Stimulated activated CD8-positive, alpha-beta memory T cell treated with anti-CD3 and anti-CD28 coated beads, Interleukin-2, amount 100 ng/mL, for 48 hours (primary cell): ENCODE results near the gene TTC19.
"Not testable (repeated sequence)": the region's sequence is repeated elsewhere in the genome, so short reads cannot be mapped to it uniquely, and the experiment has no call there.

Experiments
- DNase-seq, 2 donors: peaks; one replicate each; pipeline ENCODE4 v3.0.0-alpha.2; 2020; ENCODE audit warnings: low read depth in 2 of 2

Gene TTC19

DNA sequence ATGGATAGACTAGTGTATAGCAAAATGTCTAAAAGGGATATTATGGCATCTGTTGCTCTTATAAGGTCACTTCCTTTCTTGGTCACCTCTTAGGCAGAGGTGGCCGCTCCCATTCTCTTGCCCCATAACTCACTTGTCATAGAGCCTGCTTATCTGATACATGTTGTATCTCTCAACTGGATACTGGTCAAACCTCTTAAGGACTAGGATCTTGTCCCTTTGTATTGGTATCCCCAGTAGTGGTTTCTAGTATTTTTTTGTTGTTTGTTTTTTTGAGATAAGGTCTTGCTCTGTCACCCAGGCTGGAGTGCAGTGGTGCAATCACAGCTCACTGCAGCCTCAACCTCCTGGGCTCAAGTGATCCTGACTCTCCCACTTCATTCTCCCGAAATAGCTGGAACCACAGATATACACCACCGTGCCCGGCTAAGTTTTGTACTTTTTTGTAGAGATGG lies 27.1 kb upstream of the TTC19 start:
- DNase-seq, result no peak

DNA sequence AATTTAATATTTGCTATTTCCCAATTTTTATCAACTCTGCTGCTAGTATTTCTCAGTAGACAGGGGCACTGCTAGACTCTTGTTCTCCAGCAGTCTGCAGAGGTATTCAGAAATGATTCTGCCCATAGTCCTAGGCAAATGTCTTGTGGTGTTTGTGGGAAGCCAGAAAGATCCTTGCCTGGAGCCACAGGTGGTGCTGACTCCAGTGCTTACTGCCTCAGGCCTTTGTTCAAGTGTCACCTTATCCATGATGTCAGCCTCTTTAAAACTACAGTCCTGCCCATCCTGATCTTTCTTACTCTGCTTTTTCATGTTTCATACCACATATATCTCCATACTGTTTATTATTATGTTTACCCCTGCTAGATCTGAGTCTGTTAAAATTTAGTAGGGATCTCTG lies 26.6 kb upstream of the TTC19 start:
- DNase-seq, result no peak

DNA sequence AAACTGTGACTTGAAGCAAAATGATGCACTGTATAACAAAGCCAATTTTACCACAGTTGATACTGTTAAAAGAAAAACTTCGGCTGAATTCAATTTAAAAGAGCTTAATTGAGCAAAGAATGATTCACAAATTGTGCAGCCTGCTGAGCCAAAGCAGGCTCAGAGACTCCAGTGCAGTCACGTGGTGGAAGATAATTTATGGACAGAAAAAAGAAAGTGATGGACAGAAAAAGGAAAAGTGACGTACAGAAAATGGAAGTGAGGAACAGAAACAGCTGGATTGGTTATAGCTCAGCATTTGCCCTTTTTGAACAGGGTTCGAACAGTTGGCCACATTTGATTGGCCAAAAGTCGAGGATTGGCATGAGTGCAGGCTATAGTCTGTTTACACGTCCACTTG lies 25.8 kb upstream of the TTC19 start:
- no peak for DNase-seq

DNA sequence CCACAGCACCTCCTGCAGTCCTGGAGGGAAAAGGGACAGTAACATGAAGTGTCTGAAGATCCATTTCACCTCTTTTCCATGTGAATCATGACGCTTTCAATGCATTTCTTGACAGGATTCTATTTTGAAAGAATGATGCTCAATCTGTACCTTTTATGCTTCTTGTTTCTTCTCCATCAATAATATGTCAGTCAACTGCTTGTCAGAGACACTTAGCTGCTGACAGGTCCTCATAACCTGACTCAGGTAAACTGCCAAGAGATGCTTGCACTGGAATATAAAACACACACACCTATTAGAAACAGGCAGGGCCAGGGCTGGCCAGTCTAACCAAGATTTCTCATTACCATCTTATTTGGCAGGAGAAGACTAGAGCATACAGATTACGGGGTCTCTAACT lies 21.7 kb upstream of the TTC19 start:
- DNase-seq, result no peak

DNA sequence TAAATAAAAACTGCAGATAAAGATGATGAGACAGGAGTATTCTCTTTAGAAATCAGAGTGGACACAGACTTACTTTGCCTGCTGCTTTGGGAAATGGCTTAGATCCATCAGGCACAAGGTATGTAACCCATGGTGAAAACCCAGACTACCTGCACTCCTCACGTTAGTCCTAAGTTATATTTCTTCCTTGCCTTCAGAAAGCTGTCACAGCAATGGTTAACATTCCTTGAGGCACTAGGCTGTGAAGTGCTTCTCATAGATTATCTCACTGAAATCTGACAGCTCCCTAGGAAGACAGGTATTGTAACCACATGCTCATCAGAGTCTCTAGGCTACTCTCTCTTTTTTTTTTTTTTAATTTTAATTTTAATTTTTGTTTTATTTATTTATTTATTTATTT lies 21.0 kb upstream of the TTC19 start:
- no peak for DNase-seq

DNA sequence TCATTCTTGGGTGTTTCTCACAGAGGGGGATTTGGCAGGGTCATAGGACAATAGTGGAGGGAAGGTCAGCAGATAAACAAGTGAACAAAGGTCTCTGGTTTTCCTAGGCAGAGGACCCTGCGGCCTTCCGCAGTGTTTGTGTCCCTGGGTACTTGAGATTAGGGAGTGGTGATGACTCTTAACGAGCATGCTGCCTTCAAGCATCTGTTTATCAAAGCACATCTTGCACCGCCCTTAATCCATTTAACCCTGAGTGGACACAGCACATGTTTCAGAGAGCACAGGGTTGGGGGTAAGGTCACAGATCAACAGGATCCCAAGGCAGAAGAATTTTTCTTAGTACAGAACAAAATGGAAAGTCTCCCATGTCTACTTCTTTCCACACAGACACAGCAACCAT lies 20.6 kb upstream of the TTC19 start:
- not testable (repeated sequence) for DNase-seq

DNA sequence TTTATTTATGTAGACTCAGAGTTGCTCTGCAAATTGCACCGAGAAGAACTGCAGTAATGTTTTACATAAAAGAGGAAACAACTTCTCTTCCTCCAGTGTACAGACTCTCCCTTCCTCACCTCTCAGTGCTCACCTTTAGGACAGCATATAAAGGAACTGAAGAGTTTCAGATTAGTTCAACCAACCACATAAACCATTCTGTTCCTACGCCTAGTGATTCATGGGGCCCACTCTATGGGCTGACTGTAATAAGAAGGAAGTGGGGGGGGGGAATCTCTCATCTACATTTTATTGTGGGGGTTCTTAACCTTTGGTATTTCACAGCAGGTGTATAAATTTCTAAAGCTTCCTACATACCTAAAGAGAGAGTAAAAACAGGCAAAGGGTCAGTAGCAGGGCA lies 18.4 kb upstream of the TTC19 start:
- no peak for DNase-seq

DNA sequence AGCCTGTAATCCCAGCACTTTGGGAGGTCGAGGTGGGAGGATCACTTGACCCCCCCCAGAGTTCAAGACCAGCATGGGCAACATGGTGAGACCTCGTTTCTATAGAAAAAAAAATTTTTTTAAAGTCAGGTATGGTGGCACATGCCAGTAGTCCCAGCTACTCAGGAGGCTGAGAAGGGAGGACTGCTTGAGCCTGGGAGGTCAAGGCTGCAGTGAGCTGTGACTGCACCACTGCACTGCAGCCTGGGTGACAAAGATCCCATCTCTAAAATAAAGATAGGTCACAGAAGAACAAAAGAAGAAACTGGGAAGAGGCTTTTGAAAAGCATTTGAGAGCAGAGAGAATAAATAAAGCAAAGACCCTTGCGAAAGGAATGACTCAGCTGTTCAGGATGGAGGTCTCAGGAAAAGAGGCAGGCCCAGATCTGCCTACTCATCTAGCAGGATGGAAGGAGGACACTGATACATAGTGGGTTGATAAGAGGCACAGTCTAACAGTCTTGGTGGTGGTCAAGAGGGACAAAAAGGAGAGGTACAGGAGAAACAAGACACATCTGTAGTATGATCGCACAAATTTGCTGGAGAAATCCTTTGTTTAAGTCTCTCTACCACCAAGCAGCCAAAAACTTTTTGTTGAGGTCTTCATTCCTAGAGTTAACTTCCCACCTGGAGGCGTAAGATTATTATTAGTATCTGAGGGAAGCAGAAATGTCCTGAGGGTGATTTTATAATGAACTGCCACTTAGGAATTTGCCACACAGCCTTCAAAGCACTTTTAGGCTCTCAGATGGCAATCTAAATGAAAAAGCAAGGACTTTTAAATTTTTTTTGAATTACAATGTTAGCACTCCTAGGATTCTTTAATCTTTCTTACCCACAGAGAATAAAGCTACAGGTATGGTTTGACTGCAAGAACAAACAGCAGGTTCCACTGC lies 17.7 kb upstream of the TTC19 start:
- no peak for DNase-seq

DNA sequence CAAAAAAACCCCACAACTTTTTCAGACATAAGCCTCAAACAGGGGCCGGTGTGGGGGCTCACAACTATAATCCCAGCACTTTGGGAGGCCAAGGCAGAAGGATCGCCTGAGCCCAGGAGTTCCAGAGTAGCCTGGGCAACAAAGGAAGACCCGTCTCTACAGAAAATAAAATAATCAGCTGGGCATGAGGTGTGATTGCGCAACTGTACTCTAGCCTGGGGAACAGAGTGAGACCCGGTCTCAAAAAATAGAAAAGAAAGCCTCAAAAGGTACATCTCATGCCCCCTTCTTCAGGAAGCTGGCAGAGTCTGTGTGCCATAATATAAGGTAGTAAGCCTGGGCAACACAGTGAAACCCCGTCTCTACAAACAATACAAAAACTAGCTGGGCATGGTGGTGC lies 3.3 kb upstream of the TTC19 start:
- no peak for DNase-seq

DNA sequence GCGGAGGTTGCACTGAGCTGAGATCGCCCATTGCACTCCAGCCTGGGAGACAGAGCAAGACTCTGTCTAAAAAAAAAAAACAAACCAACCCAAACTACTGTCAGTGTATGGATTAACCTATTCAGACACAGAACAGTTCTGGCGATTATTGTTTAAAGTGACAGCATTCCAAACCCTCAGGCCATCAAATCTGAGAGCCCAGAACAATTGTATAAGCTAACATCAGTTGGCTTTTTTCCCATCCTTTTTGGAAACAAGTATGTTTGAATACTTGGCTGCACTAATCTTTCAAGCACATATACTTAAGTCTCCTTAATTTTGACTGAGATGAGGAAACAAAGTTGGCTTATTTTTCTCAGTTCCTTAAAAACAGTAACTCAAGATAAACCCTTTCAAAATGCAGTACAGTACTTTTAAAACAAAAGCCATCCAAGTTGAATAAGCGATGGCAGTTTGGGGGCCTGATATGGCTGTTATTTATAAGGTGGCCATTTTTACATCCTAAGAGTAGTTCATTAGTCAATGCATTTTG lies 1.5 kb upstream of the TTC19 start:
- DNase-seq, result no peak

DNA sequence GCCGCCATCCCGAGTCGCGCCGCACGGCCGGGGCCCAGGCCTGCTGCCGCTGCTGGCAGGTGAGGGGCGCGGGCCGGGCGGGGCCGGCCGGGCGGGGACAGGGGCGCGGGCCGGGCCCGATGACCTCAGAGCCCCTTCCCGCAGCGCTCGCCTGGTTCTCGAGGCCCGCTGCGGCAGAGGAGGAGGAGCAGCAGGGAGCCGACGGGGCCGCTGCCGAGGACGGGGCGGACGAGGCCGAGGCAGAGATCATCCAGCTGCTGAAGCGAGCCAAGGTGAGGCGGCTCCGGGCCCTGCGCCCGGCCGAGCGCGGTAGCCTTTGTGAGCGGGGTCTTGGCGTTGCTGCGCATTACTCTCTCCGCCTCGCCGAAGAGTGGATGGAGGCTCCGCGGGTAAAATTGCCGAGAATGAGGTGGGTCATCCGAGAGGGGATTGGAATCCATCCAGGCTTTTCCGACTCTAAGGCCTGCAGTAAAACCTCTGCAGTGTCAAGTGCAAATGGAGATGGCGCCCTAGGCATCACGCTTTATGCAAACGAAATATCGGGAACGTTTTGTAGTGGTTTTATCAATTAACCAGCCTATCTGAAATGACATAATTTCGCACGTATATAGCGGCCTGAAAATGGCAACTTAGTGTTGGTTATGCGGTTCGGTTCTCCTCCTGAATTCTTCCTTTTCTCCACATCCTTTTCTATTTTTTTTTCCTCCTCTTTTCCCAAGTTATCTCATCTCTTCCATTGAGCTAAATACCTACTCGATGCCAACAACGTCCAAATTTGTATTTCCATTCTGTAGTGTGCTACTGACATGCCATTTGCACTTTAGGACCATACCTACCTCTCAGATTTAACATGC lies 577 bp downstream of the TTC19 start:
- peak in 1 of 2 donors; percentile 18 for DNase-seq

DNA sequence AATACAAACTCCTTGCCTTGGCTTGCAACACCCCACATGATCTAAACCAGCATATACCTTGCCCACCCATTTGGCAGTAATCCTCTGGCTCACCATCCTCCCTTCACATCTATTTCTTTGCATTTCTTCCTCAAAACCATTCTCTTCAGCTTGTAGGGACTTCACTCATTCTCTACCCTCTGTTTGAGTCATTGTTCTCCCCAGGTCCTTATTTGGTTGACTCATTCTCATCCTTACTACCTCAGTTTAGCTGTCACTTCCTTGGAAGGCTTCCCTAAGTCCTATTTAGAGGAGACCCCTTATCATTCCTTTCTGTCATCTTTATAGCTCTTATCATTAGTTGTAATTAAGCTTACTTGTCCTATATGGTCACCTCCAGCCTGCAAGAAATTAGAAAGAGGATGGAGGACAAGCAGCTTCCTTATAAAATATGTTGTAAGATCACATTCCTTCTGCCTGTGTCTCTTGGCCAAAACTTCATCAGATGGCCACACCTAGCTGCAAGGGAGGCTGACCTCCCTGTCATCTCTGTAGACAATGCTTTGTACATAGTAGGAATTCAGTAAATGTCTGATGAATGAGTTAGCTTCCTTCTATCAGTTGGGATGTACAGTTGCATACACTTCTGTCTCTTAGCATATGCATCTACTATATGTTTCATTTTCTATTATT lies 1.7 kb downstream of the TTC19 start:
- no peak for DNase-seq

DNA sequence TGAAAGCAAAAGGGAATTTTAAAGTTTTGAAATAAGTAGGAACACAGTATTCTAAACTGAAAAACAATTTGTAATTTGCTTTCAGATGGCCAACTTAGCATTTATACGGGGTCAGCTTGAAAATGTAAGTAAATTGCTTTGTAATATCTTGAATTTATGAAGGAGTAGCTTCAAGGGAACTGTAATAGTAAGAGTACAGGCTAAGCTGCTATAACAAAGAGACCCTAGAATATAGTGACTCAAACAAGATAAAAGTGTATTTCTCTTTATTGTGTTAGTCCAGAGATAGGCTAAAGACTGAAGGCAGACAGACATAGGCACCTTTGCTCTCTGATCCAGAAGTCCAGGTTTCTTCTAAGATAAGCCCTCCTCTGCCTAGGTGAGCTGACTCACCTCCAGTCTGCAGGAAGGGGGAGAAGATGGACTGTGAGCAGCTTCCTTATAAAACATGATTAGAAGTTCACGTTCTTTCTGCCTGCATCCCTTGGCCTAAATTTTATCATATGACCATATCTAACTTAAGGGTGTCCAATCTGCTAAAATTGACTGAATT lies 3.2 kb downstream of the TTC19 start:
- DNase-seq, result no peak

DNA sequence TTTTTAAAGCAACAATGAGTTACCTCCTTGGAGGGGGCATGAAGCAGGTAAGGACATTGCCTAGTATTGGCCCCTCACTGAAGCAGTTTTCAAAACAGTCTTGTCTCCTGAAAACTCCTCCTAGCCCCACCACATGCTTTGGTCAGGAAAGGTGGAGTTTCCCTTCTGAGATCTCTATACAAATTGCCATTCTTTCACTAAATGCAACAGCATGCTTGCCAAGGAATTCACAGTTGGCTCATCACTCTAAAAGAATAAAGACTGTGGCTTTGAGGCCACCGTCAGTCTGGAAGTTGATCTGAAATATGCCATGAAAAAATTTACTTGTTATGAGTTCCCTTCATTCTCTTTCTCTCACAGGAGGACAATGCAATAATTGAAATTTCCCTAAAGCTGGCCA lies 4.2 kb downstream of the TTC19 start:
- DNase-seq, result no peak

DNA sequence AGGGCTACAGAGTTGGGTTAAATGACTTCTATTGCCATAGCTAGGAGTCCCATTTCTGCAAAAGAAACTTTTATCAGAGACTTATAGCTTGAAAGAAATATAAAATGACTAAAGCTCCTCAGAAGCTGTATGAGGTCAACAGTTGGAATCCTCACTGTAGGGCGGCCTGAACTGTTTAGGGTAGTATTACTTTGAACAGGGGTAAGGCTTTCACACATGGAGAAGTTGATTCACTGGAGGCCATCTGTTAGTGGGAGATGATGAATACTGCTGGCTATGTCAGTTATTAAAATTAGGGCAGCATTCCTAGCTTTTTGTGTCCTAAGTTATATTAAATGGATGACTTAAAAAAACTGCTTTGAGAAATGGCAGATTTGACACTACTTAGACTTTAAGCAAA lies 6.0 kb downstream of the TTC19 start:
- DNase-seq, result no peak

DNA sequence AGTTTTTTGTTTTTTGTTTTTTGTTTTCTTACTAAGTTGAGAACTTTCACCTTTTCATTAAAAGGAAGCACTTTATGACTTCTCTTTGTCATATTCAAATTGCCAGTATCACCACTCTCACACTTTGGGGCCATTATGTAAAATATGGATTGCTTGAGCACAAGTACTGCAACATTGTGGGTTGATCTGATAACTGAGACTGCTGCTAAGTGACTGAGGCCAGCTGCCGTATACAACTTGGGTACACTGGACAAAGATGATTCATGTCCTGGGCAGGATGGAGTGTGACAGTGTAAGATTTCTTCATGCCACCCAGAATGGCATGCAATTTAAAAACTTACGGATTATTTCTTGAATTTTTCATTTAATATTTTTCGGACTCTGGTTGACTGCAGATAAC lies 7.8 kb downstream of the TTC19 start:
- DNase-seq, result no peak

DNA sequence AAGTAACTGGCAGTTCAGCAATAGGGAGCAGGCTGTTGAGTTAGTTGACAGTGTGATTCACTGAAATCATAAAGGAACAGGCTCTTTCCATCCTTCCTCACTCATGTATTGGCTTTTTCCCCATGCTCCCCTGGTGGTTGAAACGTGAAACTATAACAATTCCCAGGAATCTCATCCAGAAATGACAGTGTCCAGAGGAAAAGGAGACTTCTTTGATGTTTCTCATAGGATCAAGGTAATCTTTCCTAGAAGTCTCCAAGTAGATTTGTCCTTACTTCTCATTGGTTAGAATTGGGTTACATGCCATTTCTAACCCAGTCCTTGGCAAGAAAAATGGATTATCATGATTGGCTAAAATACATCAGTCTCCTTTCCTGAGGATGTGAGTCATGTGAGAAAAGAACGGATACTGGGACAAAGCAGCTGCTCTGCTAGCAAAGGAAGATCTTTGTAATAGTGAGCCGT lies 14.4 kb downstream of the TTC19 start:
- no peak for DNase-seq

DNA sequence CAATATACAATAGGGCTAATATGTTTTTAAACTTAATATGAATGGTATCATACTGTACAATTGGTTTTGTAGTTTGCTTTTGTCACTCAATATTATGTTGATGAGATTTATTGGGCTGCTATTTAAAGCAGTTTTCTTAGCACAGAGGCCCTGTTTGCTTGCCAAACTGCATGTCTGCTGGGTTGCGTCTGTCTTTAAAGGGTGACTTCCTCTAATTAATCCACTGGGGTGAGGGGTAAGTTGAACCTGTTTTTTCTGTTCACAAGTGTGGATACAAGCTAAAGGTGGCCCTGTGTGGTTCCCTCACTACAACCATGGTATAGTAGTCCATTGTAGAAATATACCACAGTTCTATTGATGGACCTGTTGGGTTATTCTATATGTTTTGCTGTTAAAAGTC lies 19.7 kb downstream of the TTC19 start:
- DNase-seq, result no peak

DNA sequence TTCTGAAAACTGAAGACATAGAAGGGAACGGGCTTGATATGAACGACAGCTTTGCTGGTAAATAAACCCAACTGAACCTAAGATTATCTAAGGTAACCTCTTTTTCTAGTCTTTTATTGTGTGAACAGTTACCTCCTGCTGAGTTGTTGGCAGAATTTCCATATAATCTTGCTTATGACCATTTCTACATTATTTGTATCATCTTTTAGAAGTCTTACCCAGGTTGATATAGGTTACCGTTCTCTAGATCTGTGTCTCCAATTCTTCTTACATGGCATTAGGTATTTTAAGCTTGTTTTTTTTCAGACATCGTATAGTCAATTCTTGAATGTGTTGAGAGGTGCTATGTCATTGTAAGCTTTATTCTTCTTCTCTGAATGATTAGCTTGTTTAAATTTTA lies 24.3 kb downstream of the TTC19 start:
- no peak for DNase-seq

DNA sequence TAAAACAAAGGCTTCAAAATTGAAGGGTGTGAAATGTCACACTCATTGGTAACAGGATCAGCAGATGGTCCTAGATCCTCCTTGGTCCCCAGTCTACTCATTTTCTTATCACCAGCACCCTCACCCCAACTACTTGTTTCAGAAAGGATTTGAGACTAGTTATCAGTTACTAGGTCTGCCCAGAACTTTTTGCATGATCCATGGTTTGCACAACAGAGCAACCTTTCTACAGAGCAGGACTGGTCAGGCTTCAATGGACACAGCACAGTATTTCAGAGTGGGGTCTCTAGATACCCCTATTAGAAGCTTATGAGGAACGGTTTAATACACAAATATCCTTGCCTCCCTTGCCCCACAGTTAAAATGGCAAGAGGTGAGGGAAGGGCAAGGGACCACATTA lies 25.6 kb downstream of the TTC19 start:
- DNase-seq, result no peak

DNA sequence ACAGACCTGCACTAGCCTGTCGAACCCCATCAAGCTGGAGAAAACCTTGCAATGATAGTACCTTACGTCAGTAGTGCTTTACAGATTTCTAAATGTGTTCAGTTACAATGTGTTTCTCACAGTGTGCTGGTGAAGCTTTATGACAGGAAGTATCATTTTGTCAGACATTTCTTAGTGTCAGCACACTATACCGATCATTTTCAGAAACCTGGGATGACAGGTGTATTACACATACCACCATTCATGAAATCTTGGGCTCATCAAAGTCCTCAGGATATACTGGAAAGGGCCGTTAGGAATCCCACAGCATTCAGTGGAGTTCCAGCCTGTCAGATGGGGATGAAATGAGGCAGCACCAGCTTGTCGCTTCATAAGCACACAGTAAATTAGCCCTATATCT lies 27.3 kb downstream of the TTC19 start:
- no peak for DNase-seq
